Prostate gland (tissue), 2 donors: ENCODE measurements around the gene MAD1L1. TPM values are rescaled to one million over a fixed set of nuclear protein-coding genes. Genes with fewer than 3 reads are reported as not detected.

Source experiments
- DNase-seq: peaks from one replicate; pipeline ENCODE4 v3.0.0-alpha.2; 2019; ENCODE audit warnings: low spot score
- H3K27ac ChIP-seq, 2 donors: fragments of 200-600 bp; sonication (generic); 2 replicates each; pipeline ENCODE4 v1.5.1; 2017 to 2019
- H3K27me3 ChIP-seq: fragments of 200-600 bp; sonication (generic); replicated peaks from 2 replicates; pipeline ENCODE4 v1.5.1; 2019; ENCODE audit not compliant: insufficient read depth
- H3K36me3 ChIP-seq, 2 donors: fragments of 200-600 bp; sonication (generic); 1 replicate in 1 of 2; 2 replicates in 1 of 2; pipeline versions ENCODE4 v1.5.1 to v1.8.1; 2017 to 2019
- H3K4me1 ChIP-seq: fragments of 200-600 bp; sonication (generic); replicated peaks from 2 replicates; pipeline ENCODE4 v1.5.1; 2019
- H3K4me3 ChIP-seq, 2 donors: fragments of 200-600 bp; sonication (generic); 2 replicates each; pipeline ENCODE4 v1.5.1; 2017 to 2019
- H3K9me3 ChIP-seq: fragments of 200-600 bp; sonication (generic); 2 replicates; pipeline ENCODE4 v1.5.1; 2017
- CTCF ChIP-seq, 4 experiments: fragments of 200-600 bp in 2 of 4; fragments of 450-650 bp in 2 of 4; sonication (generic) in 2 of 4; IDR thresholded peaks; 1 replicate in 3 of 4; 2 replicates in 1 of 4; pipeline ENCODE4 v1.5.1; 2016 to 2019; ENCODE audit warnings: antibody characterized with exemption in 4 of 4, mild to moderate bottlenecking in 2 of 4, moderate library complexity in 2 of 4
- POLR2A ChIP-seq: fragments of 450-650 bp; IDR thresholded peaks from one replicate; pipeline ENCODE4 v1.6.1; 2016; ENCODE audit warnings: antibody characterized with exemption, mild to moderate bottlenecking
- POLR2AphosphoS5 ChIP-seq: sonication (generic); formaldehyde crosslinking; IDR thresholded peaks from one replicate; pipeline ENCODE4 v1.6.1; 2017; ENCODE audit warnings: antibody characterized with exemption
- WGBS: methylation state at CpG from one replicate; pipeline ENCODE4 v1.1.5; 2018; 5-methylcytosine and 5-hydroxymethylcytosine counted together
- intact Hi-C: fragments of 100-400 bp; cut with DNase I; formaldehyde crosslinking; loops from one replicate; pipeline ENCODE4 v1.14.2; 2022
- total RNA-seq, 2 donors: library from RNA; depleted of rRNA; stranded (reverse); fragments of >200 nt; gene quantifications; one replicate each; pipeline ENCODE4 v1.1.0, GENCODE V29; 2016

Gene MAD1L1
- total RNA-seq, 2 donors from 2014 or later: 79.3 to 91.9 TPM

- no peaks in the 10 kb centered on the region for H3K9me3 ChIP-seq
- TF ChIP-seq CTCF (IDR thresholded peaks at IDR 0.05): no peak
- TF ChIP-seq POLR2AphosphoS5: peak; percentile 68
- TF ChIP-seq POLR2A: peak; percentile 21
- H3K27me3 ChIP-seq: no peaks in the 10 kb centered on the region
- intact Hi-C loops: no loop called here
- H3K4me1 ChIP-seq: peaks cover 7% of the 10 kb centered on the region
- peaks cover 0 to 3% of the 10 kb centered on the region in 2 donors for H3K36me3 ChIP-seq
- peak; percentile 59 for DNase-seq
- peak overlapping the region; percentile 25 to 40 for H3K27ac ChIP-seq
- WGBS: 64% methylated on average over 12 of the region's 12 CpGs
- no peak overlapping the region for H3K4me3 ChIP-seq
Measured at GRCh38 chr7:2237109-2237602, 4.4 kb upstream of the MAD1L1 start.

DNA sequence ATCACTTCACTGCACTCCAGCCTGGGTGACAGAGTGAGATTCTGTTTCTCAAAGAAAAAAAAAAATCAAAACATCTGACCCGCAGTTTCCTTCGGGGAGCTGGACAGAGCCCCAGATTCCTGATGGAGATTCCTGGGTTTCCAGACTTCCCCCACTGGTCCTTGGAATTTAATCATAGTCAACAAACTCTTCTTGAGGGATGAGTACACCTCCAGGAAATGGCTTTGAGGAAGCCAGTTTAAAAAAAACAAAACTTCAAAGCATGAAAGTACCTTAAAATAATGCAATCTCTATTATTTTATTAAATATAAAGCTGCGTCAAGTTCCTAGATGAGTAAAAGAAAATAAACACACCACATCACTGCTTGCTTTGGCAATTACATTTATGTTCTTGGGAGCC, 1.2 kb upstream of the MAD1L1 start:
- DNase-seq: no peak
- TF ChIP-seq CTCF (IDR thresholded peaks at IDR 0.05) (no peak), POLR2A (no peak), POLR2AphosphoS5 (no peak)
- H3K27ac ChIP-seq: no peak overlapping the region
- no peaks in the 10 kb centered on the region for H3K27me3 ChIP-seq
- WGBS: 73% methylated on average over 3 of the region's 3 CpGs
- H3K4me3 ChIP-seq: no peak overlapping the region
- no peaks in the 10 kb centered on the region for H3K4me1 ChIP-seq
- intact Hi-C loops: no loop called here
- H3K9me3 ChIP-seq: no peaks in the 10 kb centered on the region
- H3K36me3 ChIP-seq: peaks cover 0 to 3% of the 10 kb centered on the region in 2 donors

DNA sequence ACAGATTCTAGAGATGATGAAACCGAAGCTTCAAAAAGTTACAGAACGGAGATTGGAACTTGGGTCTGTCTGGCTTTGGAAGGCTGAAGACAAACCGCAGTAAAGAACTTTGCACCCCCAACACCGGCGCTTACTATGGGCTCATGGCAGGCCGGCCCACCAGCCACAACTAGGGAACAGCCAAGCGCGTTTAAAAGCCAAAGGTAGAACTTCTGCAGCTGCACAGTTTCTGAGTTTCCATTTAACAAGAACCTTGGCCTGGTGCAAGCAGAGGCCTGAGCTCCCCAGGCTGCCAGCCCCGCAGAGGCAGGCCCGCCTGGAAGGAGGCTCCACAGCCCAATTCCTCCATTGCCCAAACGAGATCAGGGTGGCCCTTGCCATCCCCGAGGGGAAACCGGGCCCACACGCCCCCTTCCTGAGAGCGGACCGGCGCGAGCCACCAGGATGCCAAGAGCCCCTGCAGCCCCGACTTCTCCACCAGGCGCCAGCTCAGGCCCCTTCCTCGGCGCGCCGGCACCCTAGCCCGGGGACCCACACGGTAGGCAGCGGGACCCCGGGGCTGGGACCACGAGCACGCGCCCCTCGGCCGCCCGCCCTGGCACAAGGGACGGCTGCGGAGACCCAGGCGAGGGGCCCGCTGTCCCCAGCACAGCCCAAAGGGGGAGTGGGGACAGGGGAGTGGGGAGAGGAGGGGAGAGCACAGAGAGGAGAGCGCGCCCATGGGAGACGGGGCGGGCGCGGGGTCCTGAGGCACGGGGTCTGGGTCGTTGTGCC, 566 bp downstream of the MAD1L1 start:
- Histone ChIP-seq H3K36me3 (no peaks in the 10 kb centered on the region), H3K27me3 (no peaks in the 10 kb centered on the region), H3K27ac (peak overlapping the region; percentile 51 to 55), H3K4me1 (no peaks in the 10 kb centered on the region), H3K9me3 (no peaks in the 10 kb centered on the region), H3K4me3 (peak overlapping the region; percentile 76 to 94)
- intact Hi-C loops: no loop called here
- no peak for TF ChIP-seq POLR2A
- no peak for TF ChIP-seq POLR2AphosphoS5
- no peak for DNase-seq
- WGBS: under 1% methylated on average over 36 of the region's 46 CpGs

- H3K36me3 ChIP-seq: no peaks in the 10 kb centered on the region
- DNase-seq: no peak
- no peaks in the 10 kb centered on the region for H3K27me3 ChIP-seq
- H3K27ac ChIP-seq: no peak overlapping the region
- WGBS: 92% methylated on average over 9 of the region's 9 CpGs
- no peak overlapping the region for H3K4me3 ChIP-seq
- TF ChIP-seq POLR2AphosphoS5 (no peak), POLR2A (no peak), CTCF (IDR thresholded peaks at IDR 0.05) (no peak)
- intact Hi-C loops: no loop called here
- H3K4me1 ChIP-seq: no peaks in the 10 kb centered on the region
- no peaks in the 10 kb centered on the region for H3K9me3 ChIP-seq
Measured at GRCh38 chr7:2230882-2231281, 1.9 kb downstream of the MAD1L1 start.

- H3K4me3 ChIP-seq: no peak overlapping the region
- WGBS: 95% methylated on average over 8 of the region's 8 CpGs
- no peaks in the 10 kb centered on the region for H3K27me3 ChIP-seq
- no peaks in the 10 kb centered on the region for H3K9me3 ChIP-seq
- no peak for DNase-seq
- no peaks in the 10 kb centered on the region for H3K4me1 ChIP-seq
- H3K36me3 ChIP-seq: no peaks in the 10 kb centered on the region
- TF ChIP-seq POLR2A (no peak), CTCF (IDR thresholded peaks at IDR 0.05) (no peak), POLR2AphosphoS5 (no peak)
- intact Hi-C loops: no loop called here
- H3K27ac ChIP-seq: no peak overlapping the region
Measured at GRCh38 chr7:2230226-2230625, 2.5 kb downstream of the MAD1L1 start.
